Sigmoid colon (tissue), 7 donors: ENCODE results near the gene NRDE2. TPM values are rescaled to one million over a fixed set of nuclear protein-coding genes. Genes with fewer than 3 reads are reported as not detected.

Source experiments
- DNase-seq: peaks from one replicate; pipeline ENCODE4 v3.0.0-alpha.2; 2019
- H3K27ac ChIP-seq, 4 donors: fragments of 200-600 bp; sonication (generic); one replicate each; pipeline ENCODE4 v1.5.1; 2016 to 2019; ENCODE audit warnings: mild to moderate bottlenecking in 1 of 4
- H3K27me3 ChIP-seq, 3 donors: fragments of 200-600 bp; sonication (generic); one replicate each; pipeline ENCODE4 v1.5.1; 2019; ENCODE audit warnings: mild to moderate bottlenecking in 1 of 3
- H3K36me3 ChIP-seq, 4 donors: fragments of 200-600 bp; sonication (generic); one replicate each; pipeline ENCODE4 v1.5.1; 2016 to 2019
- H3K4me1 ChIP-seq, 4 donors: fragments of 200-600 bp; sonication (generic); one replicate each; pipeline ENCODE4 v1.5.1; 2017 to 2019
- H3K4me3 ChIP-seq, 4 donors: fragments of 200-600 bp; sonication (generic); one replicate each; pipeline ENCODE4 v1.5.1; 2017 to 2019; ENCODE audit warnings: mild to moderate bottlenecking in 2 of 4, moderate library complexity in 1 of 4
- H3K9me3 ChIP-seq, 4 donors: fragments of 200-600 bp in 3 of 4; sonication (generic) in 3 of 4; one replicate each; pipeline versions ENCODE4 v1.5.1 to v1.6.1; 2013 to 2019
- CTCF ChIP-seq, 4 experiments: fragments of 450-650 bp in 3 of 4; fragments of 200-600 bp in 1 of 4; IDR thresholded peaks; one replicate each; pipeline ENCODE4 v1.5.1; 2016 to 2019; ENCODE audit warnings: antibody characterized with exemption in 4 of 4, mild to moderate bottlenecking in 3 of 4, moderate library complexity in 2 of 4
- EP300 ChIP-seq, 4 donors: sonication (generic); formaldehyde crosslinking; IDR thresholded peaks; one replicate each; pipeline ENCODE4 v1.6.1; 2017; ENCODE audit warnings: antibody characterized with exemption in 4 of 4
- POLR2A ChIP-seq, 2 donors: fragments of 450-650 bp; IDR thresholded peaks; one replicate each; pipeline ENCODE4 v1.6.1; 2016; ENCODE audit warnings: antibody characterized with exemption in 2 of 2, mild to moderate bottlenecking in 2 of 2, moderate library complexity in 2 of 2
- POLR2AphosphoS5 ChIP-seq, 4 donors: sonication (generic); formaldehyde crosslinking; IDR thresholded peaks; one replicate each; pipeline ENCODE4 v1.6.1; 2017; ENCODE audit warnings: antibody characterized with exemption in 4 of 4
- WGBS, 2 donors: extraction: QIAGEN DNeasy Blood & Tissue Kit; methylation state at CpG; one replicate each; pipeline ENCODE4 v1.1.7; 2013; 5-methylcytosine and 5-hydroxymethylcytosine counted together
- intact Hi-C: fragments of 100-400 bp; cut with DNase I; formaldehyde crosslinking; loops from one replicate; pipeline ENCODE4 v1.15.1; 2023
- polyA plus RNA-seq, 3 donors: library from polyadenylated mRNA; stranded (reverse); fragments of 200-250 nt; gene quantifications; one replicate each; pipeline ENCODE4 v1.2.3, GENCODE V29; 2013
- total RNA-seq, 4 donors: library from RNA; depleted of rRNA; stranded (reverse); fragments of >200 nt; gene quantifications; one replicate each; pipeline ENCODE4 v1.1.0, GENCODE V29; 2016
- donor health status: healthy with polysubstance abuse.
- donor health status: Bipolar disorder and iron deficiency.
- donor health status: healthy.

Gene NRDE2
- total and polyA plus RNA-seq, 7 donors: 4.8 to 25.2 (median 12.5) TPM

- intact Hi-C loops: no loop called here
- H3K27ac ChIP-seq: no peak overlapping the region
- no peaks in the 10 kb centered on the region for H3K9me3 ChIP-seq
- peaks cover 0 to 3% (median under 1%) of the 10 kb centered on the region in 4 donors for H3K4me1 ChIP-seq
- no peaks in the 10 kb centered on the region for H3K36me3 ChIP-seq
- H3K4me3 ChIP-seq: no peak overlapping the region
- no peaks in the 10 kb centered on the region for H3K27me3 ChIP-seq
- no peak for DNase-seq
- no peak for TF ChIP-seq POLR2AphosphoS5 (IDR thresholded peaks at IDR 0.05)
- TF ChIP-seq EP300 (IDR thresholded peaks at IDR 0.05): no peak
- TF ChIP-seq POLR2A (IDR thresholded peaks at IDR 0.05): no peak
- no peak for TF ChIP-seq CTCF (IDR thresholded peaks at IDR 0.05)
- WGBS, 2 donors: 86 to 92% methylated on average over 3 of the region's 3 CpGs
Observed at GRCh38 chr14:90336401-90336800, 4.7 kb upstream of the NRDE2 start.

- no peaks in the 10 kb centered on the region for H3K27me3 ChIP-seq
- peak overlapping the region; percentile 50 to 62 (median 58) for H3K4me3 ChIP-seq
- H3K4me1 ChIP-seq: peaks cover 0 to 15% (median 10%) of the 10 kb centered on the region in 4 donors
- intact Hi-C loops: loop anchor here (1.0 to 5.0 kb wide), 2 partner anchors 49 to 65 kb away; partner anchors contain the start of gene CALM1
- TF ChIP-seq CTCF (IDR thresholded peaks at IDR 0.05): no peak
- no peak for TF ChIP-seq POLR2A (IDR thresholded peaks at IDR 0.05)
- no peak for TF ChIP-seq POLR2AphosphoS5 (IDR thresholded peaks at IDR 0.05)
- TF ChIP-seq EP300 (IDR thresholded peaks at IDR 0.05): no peak
- H3K27ac ChIP-seq: peak overlapping the region; percentile 77 to 86 (median 82)
- no peaks in the 10 kb centered on the region for H3K36me3 ChIP-seq
- H3K9me3 ChIP-seq: no peaks in the 10 kb centered on the region
- no peak for DNase-seq
- 27 to 50% methylated on average over 6 of the region's 6 CpGs for whole genome bisulfite sequencing, 2 donors
Observed at GRCh38 chr14:90332271-90332584, 487 bp upstream of the NRDE2 start.

- intact Hi-C loops: loop anchor here (5.0 kb wide), 1 partner anchor 67 kb away; the partner anchor contains the start of gene CALM1
- peak overlapping the region in 3 of 4 donors; percentile 50 to 62 (median 60) for H3K4me3 ChIP-seq
- no peaks in the 10 kb centered on the region for H3K36me3 ChIP-seq
- peaks cover 0 to 20% (median 16%) of the 10 kb centered on the region in 4 donors for H3K4me1 ChIP-seq
- TF ChIP-seq EP300 (IDR thresholded peaks at IDR 0.05): no peak
- no peak for TF ChIP-seq POLR2AphosphoS5 (IDR thresholded peaks at IDR 0.05)
- TF ChIP-seq CTCF (IDR thresholded peaks at IDR 0.05): no peak
- TF ChIP-seq POLR2A (IDR thresholded peaks at IDR 0.05): no peak
- WGBS, 2 donors: 95% methylated on average over 15 of the region's 15 CpGs
- no peaks in the 10 kb centered on the region for H3K9me3 ChIP-seq
- peak overlapping the region; percentile 77 to 86 (median 82) for H3K27ac ChIP-seq
- no peaks in the 10 kb centered on the region for H3K27me3 ChIP-seq
- DNase-seq: no peak
Observed at GRCh38 chr14:90330203-90331196, 1.2 kb downstream of the NRDE2 start.

- DNase-seq: no peak
- Histone ChIP-seq H3K4me1 (peaks cover 0 to 19% (median 9%) of the 10 kb centered on the region in 4 donors), H3K9me3 (no peaks in the 10 kb centered on the region), H3K36me3 (peaks cover 0 to 11% (median 4%) of the 10 kb centered on the region in 4 donors), H3K27me3 (no peaks in the 10 kb centered on the region), H3K4me3 (no peak overlapping the region), H3K27ac (no peak overlapping the region)
- intact Hi-C loops: no loop called here
- no peak for TF ChIP-seq POLR2AphosphoS5 (IDR thresholded peaks at IDR 0.05)
- TF ChIP-seq POLR2A (IDR thresholded peaks at IDR 0.05): no peak
- 87 to 89% methylated on average over 4 of the region's 4 CpGs for WGBS, 2 donors
Observed at GRCh38 chr14:90321891-90322290, 9.8 kb downstream of the NRDE2 start.
